ENCODE data around the gene CPOX.

CPOX gene

GRCh38 chr3:98594628-98595324, 1.4 kb upstream of the CPOX start:
- no peak for DNase-seq

GRCh38 chr3:98592345-98592935, 971 bp downstream of the CPOX start:
- DNase-seq, result no peak

- DNase-seq, result no peak
Observed at GRCh38 chr3:98589331-98590036, 3.9 kb downstream of the CPOX start.

- DNase-seq, result no peak
Observed at GRCh38 chr3:98588065-98588464, 5.3 kb downstream of the CPOX start.

- no peak for DNase-seq
Observed at GRCh38 chr3:98587654-98588053, 5.8 kb downstream of the CPOX start.

GRCh38 chr3:98584547-98584946, 8.9 kb downstream of the CPOX start:
- DNase-seq, result no peak

GRCh38 chr3:98583766-98584165, 9.6 kb downstream of the CPOX start:
- no peak for DNase-seq

- no peak for DNase-seq
Observed at GRCh38 chr3:98582042-98582441, 11.4 kb downstream of the CPOX start.

GRCh38 chr3:98581474-98581873, 11.9 kb downstream of the CPOX start:
- DNase-seq, result no peak

GRCh38 chr3:98580401-98581386, 12.7 kb downstream of the CPOX start:
- no peak for DNase-seq

GRCh38 chr3:98577178-98577895, 16.1 kb downstream of the CPOX start:
- no peak for DNase-seq

GRCh38 chr3:98574132-98574531, 19.3 kb downstream of the CPOX start:
- peak; percentile 17 for DNase-seq

- DNase-seq, result no peak
Observed at GRCh38 chr3:98573181-98573728, 20.2 kb downstream of the CPOX start.

GRCh38 chr3:98568402-98568801, 25.0 kb downstream of the CPOX start:
- DNase-seq, result no peak

GRCh38 chr3:98567666-98568270, 25.6 kb downstream of the CPOX start:
- DNase-seq, result no peak

GRCh38 chr3:98565843-98566242, 27.6 kb downstream of the CPOX start:
- no peak for DNase-seq

GRCh38 chr3:98565237-98565643, 28.2 kb downstream of the CPOX start:
- no peak for DNase-seq

- no peak for DNase-seq
Observed at GRCh38 chr3:98564282-98565005, 29.0 kb downstream of the CPOX start.

- no peak for DNase-seq
Observed at GRCh38 chr3:98563661-98564281, 29.6 kb downstream of the CPOX start.
